Myocyte (in vitro differentiated cells): ENCODE measurements around the gene TMED10. TPM values are rescaled to one million over a fixed set of nuclear protein-coding genes. Genes with fewer than 3 reads are reported as not detected.
"Not testable (repeated sequence)": the region's sequence is repeated elsewhere in the genome, so short reads cannot be mapped to it uniquely, and the experiment has no call there.

Experiments
- DNase-seq: peaks from one replicate; pipeline ENCODE4 v3.0.0-alpha.2; 2012; ENCODE audit warnings: low read depth
- total RNA-seq: library from RNA; depleted of rRNA; stranded (reverse); fragments of >200 nt; gene quantifications from 2 replicates; pipeline ENCODE4 v1.2.3, GENCODE V29; 2014

The TMED10 gene
- total RNA-seq, 1 donor from 2014 or later = 398 TPM

DNA sequence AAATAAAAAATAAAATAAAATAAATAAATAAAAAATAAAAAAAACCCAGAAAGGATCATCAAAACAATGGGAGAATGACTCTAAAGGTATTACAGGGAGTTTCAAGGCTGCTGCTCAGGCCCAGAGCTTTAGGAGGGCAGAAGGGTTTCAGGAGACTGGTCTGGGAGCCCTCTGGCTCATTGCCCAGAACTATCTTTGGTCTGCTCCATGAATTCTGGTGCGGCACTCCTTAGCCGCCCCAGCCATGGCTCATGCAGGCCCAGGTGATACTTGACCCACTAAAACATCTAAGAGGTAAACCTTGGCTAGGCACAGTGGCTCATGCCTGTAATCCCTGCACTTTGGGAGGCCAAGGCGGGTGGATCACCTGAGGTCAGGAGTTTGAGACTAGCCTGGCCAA, 14.7 kb upstream of the TMED10 start:
- no peak for DNase-seq

DNA sequence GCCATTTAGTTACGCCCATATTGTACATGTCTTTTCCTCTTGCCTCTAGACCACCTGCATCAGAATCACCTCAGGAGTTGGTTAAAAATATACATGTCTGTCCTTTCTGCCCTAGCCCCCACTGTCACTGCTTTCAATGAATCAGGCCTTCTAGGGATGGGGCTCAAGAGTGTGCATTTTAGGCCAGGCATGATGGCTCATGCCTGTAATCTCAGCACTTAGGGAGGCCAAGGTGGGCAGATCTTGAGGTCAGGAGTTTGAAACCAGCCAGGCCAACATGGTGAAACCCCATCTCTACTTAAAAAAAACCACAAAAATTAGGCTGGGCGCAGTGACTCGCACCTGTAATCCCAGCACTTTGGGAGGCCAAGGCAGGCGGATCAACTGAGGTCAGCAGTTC, 13.6 kb upstream of the TMED10 start:
- DNase-seq = no peak

DNA sequence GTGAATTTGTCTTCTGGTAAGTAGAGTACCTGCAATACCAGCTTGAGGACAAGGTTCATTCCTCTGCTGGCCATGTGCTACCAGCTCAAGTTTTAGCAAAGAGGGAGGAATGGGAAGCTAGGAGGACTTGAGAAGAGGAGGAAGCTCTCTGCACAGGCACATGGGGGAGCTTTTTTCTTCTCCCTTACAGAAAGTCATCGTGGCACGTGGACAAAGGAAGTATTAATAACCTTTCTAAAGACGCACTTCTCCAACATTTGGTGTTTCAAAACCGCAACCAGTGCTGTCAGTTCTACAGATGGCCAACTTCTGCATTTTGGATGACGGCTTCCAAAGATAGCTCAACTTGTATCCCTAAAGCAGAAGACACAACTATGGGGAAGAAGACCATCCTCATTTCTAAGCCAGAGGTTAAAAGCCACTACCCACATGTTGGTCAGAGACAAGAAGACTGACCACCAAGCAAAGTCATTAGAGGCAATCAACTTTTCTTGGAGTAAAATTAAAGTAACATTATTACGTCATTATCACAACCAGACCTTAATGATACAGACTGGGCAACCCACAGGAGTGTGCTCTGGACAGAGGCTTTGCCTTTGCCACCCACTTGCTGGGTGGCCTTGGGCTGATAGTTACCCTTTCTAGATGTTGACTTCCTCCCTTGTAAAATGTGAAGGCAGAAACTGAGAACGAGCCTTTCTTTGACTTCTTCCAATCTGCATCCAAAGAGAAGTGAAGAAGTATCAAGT, 12.3 kb upstream of the TMED10 start:
- no peak for DNase-seq

DNA sequence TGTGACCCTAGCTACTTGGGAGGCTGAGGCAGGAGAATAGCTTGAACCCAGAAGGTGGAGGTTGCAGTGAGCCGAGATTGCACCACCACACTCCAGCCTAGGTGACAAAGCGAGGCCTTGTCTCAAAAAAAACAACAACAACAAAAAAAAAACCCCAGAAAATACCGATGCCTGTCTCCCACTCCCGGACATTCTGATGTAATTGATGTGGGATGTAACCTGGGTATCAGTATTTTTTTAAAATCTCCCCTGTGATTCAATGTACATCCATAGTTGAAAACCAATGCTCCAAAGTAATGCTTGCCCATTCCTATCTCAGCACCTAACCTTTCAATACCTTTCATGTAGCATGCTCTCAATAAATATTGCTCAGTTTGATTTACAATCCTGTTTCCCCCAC, 11.7 kb upstream of the TMED10 start:
- DNase-seq = no peak

DNA sequence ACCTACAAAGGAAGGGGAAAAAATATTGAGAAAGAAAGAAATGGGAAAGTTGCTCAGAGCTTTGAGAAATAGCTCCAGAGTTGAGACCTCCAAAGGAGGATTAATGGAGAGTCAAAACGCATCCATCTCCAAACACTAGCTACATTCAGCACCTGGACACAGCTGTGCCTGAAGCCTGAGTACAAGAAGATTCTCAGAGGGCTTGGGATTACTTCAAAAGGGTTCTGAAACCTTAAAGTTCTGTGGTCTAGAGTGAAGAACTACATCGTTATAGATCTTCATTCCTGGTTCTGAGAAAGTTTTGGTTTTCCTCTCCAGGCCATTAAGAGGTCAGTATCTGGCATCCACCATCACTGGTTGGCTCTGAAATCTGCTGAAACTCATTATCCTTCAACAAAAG, 10.5 kb upstream of the TMED10 start:
- DNase-seq = no peak

DNA sequence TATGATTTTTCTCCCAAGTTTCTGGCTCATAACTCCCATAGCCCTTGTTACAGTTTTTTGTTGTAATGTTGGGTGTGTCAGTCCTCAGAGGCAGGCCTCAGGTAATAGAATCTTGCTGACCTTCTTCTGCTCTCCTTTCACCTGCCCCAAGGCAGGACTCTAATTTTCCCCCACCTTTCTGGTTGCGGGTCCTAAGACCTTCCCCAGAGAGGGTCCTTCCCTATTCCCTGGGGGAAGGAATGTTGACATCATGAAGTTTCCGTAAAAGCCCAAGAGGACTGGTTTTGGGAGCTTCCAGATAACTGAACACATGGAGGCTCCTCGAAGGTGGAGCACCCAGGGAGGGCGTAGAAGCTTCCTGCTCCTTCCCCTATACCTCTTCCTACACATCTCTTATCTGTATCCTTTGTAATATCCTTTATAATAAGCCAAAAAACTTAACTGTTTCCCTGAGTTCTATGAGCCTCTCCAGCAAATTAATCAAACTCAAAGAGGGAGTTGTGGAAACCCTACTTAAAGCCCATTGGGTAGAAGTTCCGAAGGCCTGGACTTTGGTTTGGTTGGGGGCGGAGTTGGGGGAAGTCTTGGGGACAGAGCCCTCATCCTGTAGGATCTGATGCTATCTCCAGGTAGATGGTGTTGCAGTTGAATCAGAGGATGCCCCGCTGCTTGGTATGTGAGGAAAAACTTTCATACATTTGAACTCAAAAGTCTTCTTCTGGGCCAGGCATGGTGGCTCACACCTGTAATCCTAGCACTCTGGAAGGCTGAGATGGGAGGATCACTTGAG, 9.0 kb upstream of the TMED10 start:
- DNase-seq = no peak

DNA sequence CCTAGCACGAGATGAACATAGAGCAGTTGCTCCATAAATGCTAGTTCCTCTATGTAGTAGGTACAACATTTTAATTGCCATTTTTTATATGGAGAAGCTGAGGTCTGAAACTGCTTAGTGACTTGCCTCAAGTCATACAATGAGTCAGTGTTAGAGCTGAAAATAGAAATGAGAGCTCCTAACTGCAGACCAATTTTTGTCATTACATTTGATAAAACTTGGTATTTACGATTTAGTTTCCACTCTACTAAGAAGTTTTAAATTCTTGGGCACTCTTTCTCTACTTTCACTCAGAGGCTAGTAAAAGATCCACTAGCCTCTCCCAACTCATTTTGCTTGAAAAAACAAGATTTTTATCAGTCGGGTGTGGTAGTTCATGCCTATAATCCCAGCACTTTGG, 8.1 kb upstream of the TMED10 start:
- DNase-seq = peak; percentile 38

DNA sequence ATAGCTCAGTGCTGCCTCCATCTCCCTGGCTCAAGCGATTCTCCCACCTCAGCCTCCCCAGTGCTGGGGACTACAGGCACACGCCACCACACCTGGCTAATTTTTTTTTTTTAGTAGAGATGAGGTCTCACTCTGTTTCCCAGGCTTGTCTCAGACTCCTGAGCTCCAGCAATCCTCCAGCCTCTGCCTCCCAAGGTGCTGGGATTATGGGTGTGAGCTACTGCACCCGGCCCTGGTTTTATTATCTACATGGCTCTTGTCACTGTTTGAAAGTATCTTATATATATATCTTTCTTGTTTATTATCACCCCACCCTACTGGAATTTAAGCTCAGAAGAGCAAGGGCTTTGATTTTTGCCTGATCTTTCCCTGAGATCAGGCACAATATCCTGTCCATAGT, 7.6 kb upstream of the TMED10 start:
- no peak for DNase-seq

DNA sequence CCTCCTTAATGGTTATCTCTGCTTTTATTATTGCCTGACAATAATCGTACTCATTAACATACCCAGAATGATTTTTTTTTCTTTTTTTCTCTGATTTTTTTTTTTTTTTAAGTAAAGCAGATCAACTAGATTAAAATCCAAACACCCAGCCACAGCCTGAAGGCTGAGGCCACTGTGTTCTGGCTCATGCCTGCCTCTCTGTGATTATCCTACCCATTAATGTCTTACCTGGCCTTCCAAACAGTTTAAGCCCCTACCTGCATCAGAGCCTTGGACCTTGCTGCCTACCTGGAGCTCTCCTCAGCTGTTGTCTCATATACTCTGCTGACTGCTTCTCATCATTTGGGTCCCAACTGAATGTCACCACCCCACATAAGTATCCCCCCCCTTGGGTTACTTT, 6.8 kb upstream of the TMED10 start:
- DNase-seq = no peak

DNA sequence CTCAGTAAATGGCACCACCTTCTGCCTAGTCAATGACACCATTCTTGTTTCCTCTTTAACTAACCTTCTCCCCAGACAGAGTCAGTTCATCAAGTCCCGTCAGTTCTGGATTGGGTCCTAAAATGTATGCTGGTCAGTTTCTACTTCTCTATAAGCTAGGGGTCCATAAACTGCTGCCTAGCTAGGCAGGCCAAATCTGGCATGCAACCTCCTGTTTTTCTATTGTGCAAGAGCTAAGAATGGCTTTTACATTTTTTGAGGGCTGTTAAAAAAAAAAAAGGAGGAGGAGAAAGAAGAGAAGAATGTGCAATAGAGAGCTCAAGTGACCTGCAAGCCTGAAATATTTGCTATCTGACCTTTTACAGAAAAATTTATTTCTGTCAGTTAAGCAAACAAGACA, 6.4 kb upstream of the TMED10 start:
- DNase-seq = peak; percentile 62

DNA sequence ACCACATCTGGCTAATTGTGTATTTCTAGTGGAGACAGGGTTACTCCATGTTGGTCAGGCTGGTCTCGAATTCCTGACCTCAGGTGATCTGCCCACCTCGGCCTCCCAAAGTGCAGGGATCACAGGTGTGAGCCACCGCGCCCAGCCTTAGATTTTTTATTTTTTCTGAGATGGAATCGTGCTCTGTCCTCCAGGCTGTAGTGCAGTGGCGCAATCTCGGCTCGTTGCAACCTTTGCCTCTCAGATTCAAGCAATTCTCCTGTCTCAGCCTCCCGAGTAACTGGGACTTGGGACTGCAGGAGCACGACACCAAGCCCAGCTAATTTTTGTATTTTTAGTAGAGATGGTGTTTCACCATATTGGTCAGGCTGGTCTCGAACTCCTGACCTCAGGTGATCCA, 5.8 kb upstream of the TMED10 start:
- DNase-seq = not testable (repeated sequence)

DNA sequence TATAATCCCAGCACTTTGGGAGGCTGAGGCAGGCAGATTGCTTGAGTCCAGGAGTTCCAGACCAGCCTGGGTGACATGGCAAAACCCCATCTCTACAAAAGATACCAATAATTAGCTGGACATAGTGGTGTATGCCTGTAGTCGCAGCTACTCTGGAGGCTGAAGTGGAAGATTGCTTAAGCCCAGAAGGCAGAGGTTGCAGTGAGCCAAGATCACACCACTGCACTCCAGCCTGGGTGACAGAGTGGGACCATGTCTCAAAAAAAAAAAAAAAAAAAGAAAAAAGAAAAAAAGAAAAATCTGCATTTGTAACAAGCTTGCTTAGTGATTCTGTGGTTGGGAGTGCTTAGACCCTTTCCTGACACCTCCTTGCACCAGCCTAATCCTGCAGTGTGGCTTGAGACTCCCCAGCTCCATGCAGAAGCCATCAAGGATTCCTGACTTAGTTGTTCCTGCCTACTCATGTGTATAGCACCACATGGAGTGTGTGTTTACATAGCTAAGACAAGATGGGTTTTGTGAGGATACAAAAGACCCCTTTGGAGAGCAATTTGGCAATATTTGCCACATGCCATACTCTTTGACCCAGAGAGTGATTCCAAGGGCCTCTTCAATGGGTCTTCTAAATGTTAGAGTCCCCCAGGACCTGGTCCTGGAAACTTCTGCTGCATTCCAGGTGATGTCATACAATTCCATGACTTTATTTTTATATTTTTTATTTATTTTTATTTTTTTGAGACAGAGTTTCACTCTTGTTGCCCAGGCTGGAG, 5.1 kb upstream of the TMED10 start:
- no peak for DNase-seq

DNA sequence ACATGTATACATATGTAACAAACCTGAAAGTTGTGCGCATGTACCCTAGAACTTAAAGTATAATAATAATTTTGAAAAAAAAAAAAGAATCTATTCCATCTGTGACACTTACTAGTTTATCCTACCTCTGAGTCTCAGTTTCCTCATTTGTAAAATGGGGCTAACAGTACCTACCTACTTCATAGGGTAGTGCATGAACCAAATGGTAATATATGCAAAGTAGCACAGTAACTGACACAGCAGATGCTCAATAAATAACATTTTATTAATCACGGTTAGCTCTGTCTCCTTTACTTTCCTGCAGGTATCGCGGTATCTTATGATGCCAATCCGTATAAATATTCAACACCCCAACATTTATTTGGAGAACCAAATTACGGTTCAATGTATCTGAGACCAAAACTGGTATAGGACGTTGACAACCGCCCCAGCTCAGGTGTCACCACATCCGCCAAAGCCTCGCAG, 703 bp downstream of the TMED10 start:
- no peak for DNase-seq

DNA sequence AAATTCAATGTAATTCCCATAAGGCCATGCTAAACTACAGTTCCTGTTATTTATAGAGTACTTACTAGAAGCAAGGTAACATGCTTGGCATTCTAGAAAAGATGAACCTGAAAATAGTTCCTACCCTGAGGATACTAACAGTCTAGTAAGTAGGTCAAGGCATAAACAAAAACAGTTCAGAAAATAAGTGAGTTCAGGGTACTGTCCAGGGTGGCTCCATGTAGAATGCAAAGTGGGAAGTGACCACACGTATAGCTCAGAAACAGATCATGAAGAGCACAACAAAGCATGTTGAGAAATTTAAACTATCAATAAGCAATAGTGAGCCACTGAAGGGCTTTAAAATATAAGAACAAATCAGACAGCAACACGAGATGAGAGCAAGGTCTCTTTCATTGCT, 2.3 kb downstream of the TMED10 start:
- DNase-seq = no peak

DNA sequence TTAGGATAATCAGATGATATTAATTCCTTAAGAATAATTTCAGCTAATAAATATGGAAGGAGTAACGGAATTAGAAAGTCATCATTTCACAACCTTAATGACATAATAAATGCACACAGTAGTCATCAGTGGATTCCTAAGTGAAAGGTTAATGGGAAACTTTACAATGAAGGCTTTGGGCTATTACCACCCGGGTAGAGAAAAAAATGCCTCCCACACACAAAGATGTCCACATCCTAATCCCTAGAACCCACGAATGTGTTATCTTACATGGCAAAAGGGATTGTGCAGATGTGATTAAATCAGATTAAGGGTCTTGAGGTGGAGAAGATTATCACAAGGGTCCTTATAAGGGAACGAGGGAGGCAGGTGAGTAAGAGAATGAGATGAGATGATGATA, 5.6 kb downstream of the TMED10 start:
- no peak for DNase-seq

DNA sequence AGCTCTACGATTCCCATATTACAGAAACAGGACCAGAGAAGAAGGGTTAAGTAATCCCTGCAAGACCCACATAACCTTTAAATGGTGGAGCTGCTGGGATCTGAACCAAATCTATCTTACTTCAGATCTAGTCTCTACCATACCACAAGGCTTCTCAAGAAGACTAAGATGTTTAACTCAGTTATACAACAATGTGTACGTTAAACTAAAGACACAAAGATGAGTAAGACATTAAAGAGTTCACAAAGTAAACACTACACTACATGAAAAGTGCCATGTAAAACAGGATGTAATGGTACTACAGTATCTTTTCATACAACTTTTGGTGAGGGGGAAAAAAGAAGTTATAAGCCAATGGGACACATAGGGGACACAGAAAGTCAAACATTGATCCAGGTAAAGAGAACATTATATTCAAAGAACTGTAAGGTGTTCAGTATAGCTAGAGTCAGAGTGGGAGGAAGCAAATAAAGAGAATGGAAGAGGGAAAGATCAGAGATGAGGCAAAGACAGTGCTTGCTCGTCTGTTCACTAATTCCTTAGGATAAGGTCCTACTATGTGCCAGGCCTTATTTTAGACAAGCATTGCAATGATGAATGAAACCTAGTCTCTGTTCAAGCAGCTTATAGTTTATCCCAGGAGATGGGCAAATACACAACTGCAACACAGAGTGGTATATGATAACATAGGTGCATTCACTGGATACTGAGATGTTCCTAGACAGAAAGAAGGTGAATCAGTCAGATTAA, 7.7 kb downstream of the TMED10 start:
- no peak for DNase-seq

DNA sequence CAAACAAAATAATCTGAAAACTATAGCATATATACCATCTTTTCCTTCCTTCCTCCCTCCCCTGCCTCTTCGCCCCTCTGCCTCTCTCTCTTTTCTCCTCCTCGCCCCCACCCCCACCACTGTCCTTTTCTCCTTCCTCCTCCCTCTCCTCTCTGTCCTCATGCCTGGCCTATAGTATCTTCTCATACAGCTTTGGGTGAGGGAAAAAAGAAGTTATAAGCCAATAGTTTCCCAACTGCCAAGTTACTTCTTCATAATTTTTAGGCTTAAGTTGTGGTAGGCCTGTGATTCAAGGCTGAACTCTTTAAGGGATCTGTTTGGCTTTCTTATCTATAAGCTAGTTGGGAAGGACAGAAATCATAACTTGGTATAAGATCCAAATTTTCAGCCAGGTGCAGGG, 9.1 kb downstream of the TMED10 start:
- DNase-seq = no peak

DNA sequence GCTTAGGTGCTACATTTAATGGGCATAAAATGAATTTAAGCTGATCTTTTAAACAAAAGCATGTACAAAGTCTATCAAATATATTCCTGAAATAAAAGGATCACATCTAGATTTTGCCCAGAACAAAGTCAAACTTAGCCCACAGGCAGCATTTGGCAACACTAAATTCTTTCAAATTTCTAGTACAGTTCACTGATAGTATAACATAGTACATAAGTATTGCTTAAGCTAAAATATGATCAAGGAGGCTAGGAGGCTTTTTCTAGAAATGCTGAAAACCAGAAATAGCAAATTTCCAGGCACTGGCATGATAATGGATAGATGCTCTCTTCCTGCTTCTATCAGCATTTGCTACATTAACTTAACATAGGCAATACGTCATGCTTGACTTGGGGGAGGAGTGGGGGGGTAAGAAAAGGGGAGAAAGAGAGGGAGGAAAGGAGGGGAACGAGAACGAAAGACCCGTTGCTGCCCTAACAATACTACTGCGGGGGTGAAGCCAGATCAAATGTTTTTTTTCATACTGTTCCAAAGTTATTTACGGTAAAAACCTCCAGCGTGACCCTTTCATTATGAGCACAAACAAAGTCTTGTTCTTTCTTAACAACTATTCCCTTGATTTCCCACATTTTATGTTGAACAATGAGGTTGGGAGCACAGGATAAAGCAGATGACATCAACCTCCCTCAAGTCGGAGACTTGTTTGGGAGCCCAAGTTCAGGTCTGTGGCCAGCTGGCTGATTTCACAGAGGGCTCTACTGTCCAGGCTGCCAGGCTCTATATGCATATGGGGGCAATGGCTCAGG, 10.6 kb downstream of the TMED10 start:
- DNase-seq = no peak

DNA sequence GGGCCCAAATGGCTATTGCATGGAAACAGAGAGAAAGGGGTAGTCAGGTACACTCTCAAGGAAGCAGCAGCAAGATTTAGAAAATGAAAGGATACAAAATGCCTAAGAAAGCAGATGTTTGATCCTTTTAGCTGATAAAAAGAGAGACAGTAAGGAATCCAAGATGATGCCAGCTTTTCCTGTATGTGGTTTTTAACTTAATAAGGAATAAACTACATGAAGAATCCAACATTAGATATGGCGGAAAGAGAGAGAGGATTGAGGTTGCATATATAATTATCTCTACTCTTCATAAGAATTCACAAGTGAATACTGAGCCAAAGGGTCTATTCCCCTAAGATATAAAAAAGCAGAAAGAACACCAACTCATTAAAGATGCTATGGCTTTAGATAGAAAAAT, 11.6 kb downstream of the TMED10 start:
- DNase-seq = no peak

DNA sequence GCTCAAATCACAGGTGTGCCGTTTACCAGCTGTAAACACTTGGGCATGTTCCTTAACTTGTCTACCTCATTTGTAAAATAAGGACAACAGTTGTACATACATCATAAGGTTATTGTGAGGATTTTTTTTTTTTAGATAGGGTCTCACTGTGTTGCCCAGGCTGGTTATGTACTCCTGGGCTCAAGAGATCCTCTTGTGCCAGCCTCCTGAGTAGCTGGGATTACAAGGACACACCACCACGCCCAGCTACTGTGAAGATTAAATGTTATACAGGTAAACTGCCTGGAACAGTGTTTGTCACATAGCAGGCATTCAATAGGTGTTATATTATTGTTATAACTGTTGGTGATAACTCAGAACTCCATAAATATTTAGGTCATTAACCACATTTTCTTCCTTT, 12.7 kb downstream of the TMED10 start:
- DNase-seq = no peak
